Coronary artery (tissue), 2 donors: ENCODE results near the gene PRDM1.
A peak's percentile ranks its signal among the peaks of the same experiment; 100 is the strongest.

Source experiments
- DNase-seq: peaks from one replicate; pipeline ENCODE4 v3.0.0-alpha.2; 2017; ENCODE audit warnings: low spot score
- H3K27ac ChIP-seq, 2 donors: fragments of 200-600 bp; sonication (generic); one replicate each; pipeline ENCODE4 v1.5.1; 2016 to 2019
- H3K4me3 ChIP-seq: fragments of 200-600 bp; sonication (generic); 2 replicates; pipeline ENCODE4 v1.5.1; 2016; ENCODE audit warnings: mild to moderate bottlenecking, moderate library complexity
- CTCF ChIP-seq: fragments of 200-600 bp; sonication (generic); IDR thresholded peaks from one replicate; pipeline ENCODE4 v1.5.1; 2019; ENCODE audit warnings: antibody characterized with exemption

Gene PRDM1

GRCh38 chr6:106085984-106086813 is at the start of gene PRDM1:
Gene PRDM1 (plus strand): TSS chr6:106086336. CDS start chr6:106086554, 218 bp downstream.
- no peak for TF ChIP-seq CTCF
- H3K4me3 ChIP-seq: peak within 1 kb of the TSS; percentile 71
- no peak for DNase-seq
- peak within 1 kb of the TSS in 1 of 2 donors; percentile 71 for H3K27ac ChIP-seq

DNA sequence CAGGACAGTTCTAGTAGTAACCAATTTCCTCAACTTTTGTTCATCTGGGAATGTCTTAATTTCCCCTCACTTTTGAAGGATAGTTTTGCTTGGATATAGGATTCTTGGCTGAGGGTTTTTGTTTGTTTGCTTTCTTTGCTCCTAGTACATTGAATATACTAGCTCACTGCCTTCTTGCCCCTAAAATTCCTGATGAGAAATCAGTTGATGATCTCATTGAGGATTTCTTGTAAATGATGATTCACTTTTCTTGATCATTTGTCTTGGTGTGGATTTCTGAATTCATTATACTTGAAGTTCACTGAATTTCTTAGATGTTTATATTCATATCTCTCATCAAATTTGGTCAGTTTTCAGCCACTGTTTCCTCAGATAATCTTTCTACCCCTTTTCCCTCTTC is 49.1 kb upstream of the PRDM1 start:
- H3K4me3 ChIP-seq: no peak overlapping the region
- TF ChIP-seq CTCF: no peak
- no peak overlapping the region for H3K27ac ChIP-seq
- no peak for DNase-seq

DNA sequence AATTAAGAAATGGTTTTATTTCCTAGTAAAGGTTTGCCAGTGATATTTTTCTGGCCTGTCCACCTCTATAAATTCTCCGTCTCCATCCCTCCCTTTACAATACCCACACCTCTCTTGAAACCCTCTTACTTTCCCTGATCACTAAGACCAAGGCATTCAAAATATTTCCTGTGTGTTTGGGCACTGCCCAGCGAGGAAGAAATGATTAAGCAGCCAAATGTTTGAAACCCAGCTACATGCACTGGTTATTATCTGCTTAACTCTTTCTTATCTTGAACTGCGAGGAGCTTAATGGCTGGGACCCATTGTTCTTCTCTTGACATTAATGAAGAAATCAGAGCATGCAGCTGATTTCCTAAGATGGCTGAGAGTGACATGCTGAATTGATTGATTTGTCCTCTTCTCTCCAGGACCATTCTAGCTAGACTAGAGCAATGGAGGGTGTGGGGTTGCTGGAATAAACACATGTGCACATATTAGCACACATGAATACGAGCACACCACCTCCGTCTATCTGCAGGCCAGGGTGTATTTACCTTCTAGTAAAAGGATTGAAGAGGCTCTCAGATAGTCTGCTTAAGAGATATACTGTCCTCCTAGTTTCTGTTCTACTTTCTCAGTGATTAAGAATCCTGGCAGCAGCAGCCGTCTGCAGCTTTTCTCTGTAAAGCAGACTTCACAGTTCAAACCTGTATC is 46.1 kb upstream of the PRDM1 start:
- Histone ChIP-seq H3K27ac (no peak overlapping the region), H3K4me3 (no peak overlapping the region)
- DNase-seq: no peak
- no peak for TF ChIP-seq CTCF

- no peak for DNase-seq
- H3K4me3 ChIP-seq: no peak overlapping the region
- no peak overlapping the region for H3K27ac ChIP-seq
- no peak for TF ChIP-seq CTCF
Measured at GRCh38 chr6:106044151-106044550, 42.0 kb upstream of the PRDM1 start.

DNA sequence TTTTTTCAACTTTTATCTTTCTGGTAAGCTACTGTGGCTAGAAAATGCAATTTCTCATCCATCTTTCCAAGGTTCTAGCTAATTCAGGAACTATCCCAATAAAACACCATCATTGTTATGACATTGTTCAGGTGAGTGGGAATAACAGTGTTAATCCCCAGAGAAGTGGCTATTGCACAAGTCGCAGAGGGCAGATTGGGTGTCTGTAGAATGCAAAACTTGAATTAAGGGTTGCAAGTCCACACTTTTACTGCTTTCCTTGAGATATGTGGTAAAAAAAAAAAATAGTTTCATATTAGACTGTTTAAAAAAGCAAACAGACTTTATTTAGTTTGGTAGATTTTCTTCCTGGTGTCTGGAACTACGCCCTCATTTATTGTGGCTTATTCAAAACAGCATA is 41.1 kb upstream of the PRDM1 start:
- no peak overlapping the region for H3K4me3 ChIP-seq
- no peak overlapping the region for H3K27ac ChIP-seq
- no peak for TF ChIP-seq CTCF
- DNase-seq: no peak

- DNase-seq: no peak
- Histone ChIP-seq H3K4me3 (no peak overlapping the region), H3K27ac (no peak overlapping the region)
- TF ChIP-seq CTCF: no peak
Measured at GRCh38 chr6:106046116-106046853, 39.9 kb upstream of the PRDM1 start.
